Esophagus (tissue), 2 donors: ENCODE measurements around the gene TMUB1. TPM values are rescaled to one million over a fixed set of nuclear protein-coding genes. Genes with fewer than 3 reads are reported as not detected.

Source experiments
- H3K27ac ChIP-seq, 2 donors: one replicate each; pipeline ENCODE4 v1.5.1; 2013; ENCODE audit warnings: low read depth in 2 of 2, mild to moderate bottlenecking in 2 of 2, inconsistent platforms in 1 of 2, low read length in 1 of 2, moderate library complexity in 1 of 2
- H3K27me3 ChIP-seq, 2 donors: one replicate each; pipeline ENCODE4 v1.6.1; 2013; ENCODE audit warnings: low read length in 2 of 2, control low read depth in 1 of 2, mild to moderate bottlenecking in 1 of 2; ENCODE audit not compliant: insufficient read depth in 2 of 2, control insufficient read depth in 1 of 2
- H3K36me3 ChIP-seq, 2 donors: one replicate each; pipeline ENCODE4 v1.6.1; 2013; ENCODE audit warnings: low read length in 1 of 2; ENCODE audit not compliant: control insufficient read depth in 2 of 2, insufficient read depth in 2 of 2
- H3K4me1 ChIP-seq, 2 donors: one replicate each; pipeline ENCODE4 v1.6.1; 2013; ENCODE audit warnings: low read length in 1 of 2; ENCODE audit not compliant: control insufficient read depth in 2 of 2, insufficient read depth in 2 of 2
- H3K4me3 ChIP-seq, 2 donors: one replicate each; pipeline ENCODE4 v1.5.1; 2013; ENCODE audit warnings: low read length in 2 of 2, mild to moderate bottlenecking in 2 of 2, low read depth in 1 of 2, moderate library complexity in 1 of 2
- H3K9me3 ChIP-seq, 2 donors: one replicate each; pipeline ENCODE4 v1.6.1; 2013; ENCODE audit warnings: mild to moderate bottlenecking in 2 of 2, low read depth in 1 of 2, low read length in 1 of 2, moderate library complexity in 1 of 2; ENCODE audit not compliant: control insufficient read depth in 2 of 2, insufficient read depth in 1 of 2
- WGBS, 2 donors: extraction: QIAGEN DNeasy Blood & Tissue Kit; methylation state at CpG; one replicate each; pipeline ENCODE4 v1.1.7; 2013; 5-methylcytosine and 5-hydroxymethylcytosine counted together
- polyA plus RNA-seq, 2 donors: library from polyadenylated mRNA; stranded (reverse); fragments of 200-250 nt; gene quantifications; one replicate each; pipeline ENCODE4 v1.2.3, GENCODE V29; 2013
- donor health status: healthy with polysubstance abuse.
- donor health status: Bipolar disorder and iron deficiency.

TMUB1 gene
- polyA plus RNA-seq, 2 donors = 33.4 to 64.2 TPM

- H3K9me3 ChIP-seq = no peaks in the 10 kb centered on the region
- 88 to 91% methylated on average over 10 of the region's 10 CpGs for WGBS, 2 donors
- H3K27me3 ChIP-seq = no peaks in the 10 kb centered on the region
- peaks cover 0 to 2% of the 10 kb centered on the region in 2 donors for H3K4me1 ChIP-seq
- H3K36me3 ChIP-seq = peaks cover 0 to 1% of the 10 kb centered on the region in 2 donors
- no peak overlapping the region for H3K4me3 ChIP-seq
- no peak overlapping the region for H3K27ac ChIP-seq
Observed at GRCh38 chr7:151107882-151108281, 24.6 kb upstream of the TMUB1 start.

- Histone ChIP-seq H3K27me3 (no peaks in the 10 kb centered on the region), H3K4me3 (no peak overlapping the region), H3K36me3 (peaks cover 0 to 2% of the 10 kb centered on the region in 2 donors), H3K27ac (no peak overlapping the region), H3K4me1 (peaks cover 0 to 2% of the 10 kb centered on the region in 2 donors), H3K9me3 (no peaks in the 10 kb centered on the region)
- WGBS, 2 donors = 74 to 77% methylated on average over 23 of the region's 23 CpGs
Observed at GRCh38 chr7:151104411-151105235, 21.3 kb upstream of the TMUB1 start.

DNA sequence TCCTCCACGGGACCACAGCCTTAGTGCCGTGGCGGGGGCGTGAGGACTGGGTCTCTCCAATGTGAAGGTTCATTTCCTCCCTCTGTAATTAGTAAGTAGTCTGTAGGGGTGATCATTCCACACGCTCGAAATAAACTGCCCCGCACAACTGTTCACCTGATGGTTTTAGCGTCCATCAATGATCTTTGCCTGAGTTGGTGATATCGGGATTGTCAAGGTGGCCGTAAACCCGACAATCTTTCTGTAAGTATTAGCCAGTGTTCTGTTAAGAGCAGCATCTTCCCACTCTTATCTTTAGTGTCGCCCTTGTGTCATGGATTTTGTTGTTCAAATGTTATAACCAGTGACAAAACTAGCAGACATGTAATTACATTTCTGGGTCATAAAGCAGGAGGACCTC, 20.7 kb upstream of the TMUB1 start:
- 89 to 91% methylated on average over 12 of the region's 12 CpGs for WGBS, 2 donors
- Histone ChIP-seq H3K36me3 (peaks cover 0 to 2% of the 10 kb centered on the region in 2 donors), H3K27me3 (no peaks in the 10 kb centered on the region), H3K4me3 (no peak overlapping the region), H3K4me1 (peaks cover 0 to 2% of the 10 kb centered on the region in 2 donors), H3K27ac (no peak overlapping the region), H3K9me3 (no peaks in the 10 kb centered on the region)

GRCh38 chr7:151102991-151103390, 19.7 kb upstream of the TMUB1 start:
- no peak overlapping the region for H3K4me3 ChIP-seq
- no peaks in the 10 kb centered on the region for H3K9me3 ChIP-seq
- H3K27ac ChIP-seq = no peak overlapping the region
- H3K4me1 ChIP-seq = peaks cover 0 to 2% of the 10 kb centered on the region in 2 donors
- 76 to 84% methylated on average over 3 of the region's 3 CpGs for WGBS, 2 donors
- no peaks in the 10 kb centered on the region for H3K27me3 ChIP-seq
- H3K36me3 ChIP-seq = peaks cover 0 to 2% of the 10 kb centered on the region in 2 donors

GRCh38 chr7:151101621-151102396, 18.5 kb upstream of the TMUB1 start:
- Histone ChIP-seq H3K27me3 (no peaks in the 10 kb centered on the region), H3K27ac (no peak overlapping the region)
- WGBS, 2 donors = 83 to 86% methylated on average over 24 of the region's 24 CpGs

GRCh38 chr7:151100921-151101320, 17.6 kb upstream of the TMUB1 start:
- peaks cover 2% of the 10 kb centered on the region in 2 donors for H3K4me1 ChIP-seq
- H3K4me3 ChIP-seq = no peak overlapping the region
- H3K9me3 ChIP-seq = no peaks in the 10 kb centered on the region
- H3K36me3 ChIP-seq = peaks cover 0 to 2% of the 10 kb centered on the region in 2 donors
- WGBS, 2 donors = 90 to 91% methylated on average over 10 of the region's 10 CpGs
- H3K27me3 ChIP-seq = no peaks in the 10 kb centered on the region
- H3K27ac ChIP-seq = no peak overlapping the region

More at GRCh38 chr7:151101621-151102396, 18.5 kb upstream of the TMUB1 start:
- Histone ChIP-seq H3K4me3 (no peak overlapping the region), H3K9me3 (no peaks in the 10 kb centered on the region), H3K4me1 (peaks cover 0 to 2% of the 10 kb centered on the region in 2 donors), H3K36me3 (peaks cover 0 to 2% of the 10 kb centered on the region in 2 donors)

- H3K4me3 ChIP-seq = no peak overlapping the region
- no peak overlapping the region for H3K27ac ChIP-seq
- no peaks in the 10 kb centered on the region for H3K27me3 ChIP-seq
- H3K9me3 ChIP-seq = no peaks in the 10 kb centered on the region
- peaks cover 0 to 2% of the 10 kb centered on the region in 2 donors for H3K36me3 ChIP-seq
- WGBS, 2 donors = 71 to 76% methylated on average over 20 of the region's 20 CpGs
- peaks cover 2 to 5% of the 10 kb centered on the region in 2 donors for H3K4me1 ChIP-seq
Observed at GRCh38 chr7:151099486-151100211, 16.4 kb upstream of the TMUB1 start.

GRCh38 chr7:151095828-151096475, 12.7 kb upstream of the TMUB1 start:
- H3K4me3 ChIP-seq = no peak overlapping the region
- peaks cover 4 to 5% of the 10 kb centered on the region in 2 donors for H3K4me1 ChIP-seq
- no peaks in the 10 kb centered on the region for H3K9me3 ChIP-seq
- H3K27me3 ChIP-seq = no peaks in the 10 kb centered on the region
- no peaks in the 10 kb centered on the region for H3K36me3 ChIP-seq
- WGBS, 2 donors = 80 to 82% methylated on average over 17 of the region's 17 CpGs
- H3K27ac ChIP-seq = no peak overlapping the region
